Measurements from ENCODE around the gene OR1A1. TPM values are rescaled to one million over a fixed set of nuclear protein-coding genes. Genes with fewer than 3 reads are reported as not detected.

OR1A1 gene
- total and polyA plus RNA-seq, 2 of the 8 experiments (the other 6 are each of a cell fraction or from before 2014, with no cell fraction given) = not detected

DNA sequence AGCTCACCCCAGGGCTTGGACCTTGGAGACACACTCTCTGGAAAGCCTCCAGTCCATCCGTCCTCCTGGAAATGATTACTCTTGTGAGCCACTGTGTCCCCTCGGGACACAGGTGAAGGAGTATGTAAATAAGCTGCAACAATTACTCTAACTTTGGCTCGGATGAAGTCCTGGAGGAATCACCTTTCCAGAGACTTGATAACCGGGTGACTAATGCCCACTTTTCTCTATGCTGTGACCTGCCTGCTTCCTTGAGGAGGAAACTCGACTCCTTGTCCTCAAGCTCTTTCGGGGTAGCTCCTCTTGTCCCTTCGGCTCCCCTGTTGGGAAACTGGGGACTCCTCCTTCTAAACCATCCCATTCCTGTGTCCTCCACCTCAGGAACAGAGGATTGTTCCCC lies at the start of gene OR1A1 (continued):
- TF ChIP-seq, protein P1, sequence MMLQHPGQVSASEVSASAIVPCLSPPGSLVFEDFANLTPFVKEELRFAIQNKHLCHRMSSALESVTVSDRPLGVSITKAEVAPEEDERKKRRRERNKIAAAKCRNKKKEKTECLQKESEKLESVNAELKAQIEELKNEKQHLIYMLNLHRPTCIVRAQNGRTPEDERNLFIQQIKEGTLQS (IDR thresholded peaks at IDR 0.05; ENCODE audit: insufficient read depth, low read depth, low read length) = no peak
- TF ChIP-seq MAFK (IDR thresholded peaks at IDR 0.05; ENCODE audit: low read depth, low read length) (no peak), GABPA (IDR thresholded peaks at IDR 0.05; ENCODE audit: borderline replicate concordance, insufficient read depth, low read length) (no peak)
